WI38 (cell line): ENCODE results near the gene RASSF9.

Source experiments
- H3K4me3 ChIP-seq: 2 replicates; pipeline ENCODE4 v1.5.1; 2011; ENCODE audit warnings: low read depth, mild to moderate bottlenecking, control low read depth, low read length
- CTCF ChIP-seq: IDR thresholded peaks from 2 replicates; pipeline ENCODE4 v1.5.1; 2012; ENCODE audit warnings: low read depth, mild to moderate bottlenecking, control low read depth, low read length

RASSF9 gene

GRCh38 chr12:85865890-85866289 lies 29.7 kb upstream of the RASSF9 start:
- H3K4me3 ChIP-seq: no peak overlapping the region
- TF ChIP-seq CTCF: no peak

- H3K4me3 ChIP-seq: no peak overlapping the region
- no peak for TF ChIP-seq CTCF
Observed at GRCh38 chr12:85856966-85857365, 20.8 kb upstream of the RASSF9 start.

GRCh38 chr12:85855305-85855704 lies 19.1 kb upstream of the RASSF9 start:
- no peak for TF ChIP-seq CTCF

GRCh38 chr12:85849344-85849743 lies 13.1 kb upstream of the RASSF9 start:
- no peak overlapping the region for H3K4me3 ChIP-seq
- no peak for TF ChIP-seq CTCF

More at GRCh38 chr12:85855305-85855704, 19.1 kb upstream of the RASSF9 start:
- H3K4me3 ChIP-seq: no peak overlapping the region

- H3K4me3 ChIP-seq: no peak overlapping the region
- TF ChIP-seq CTCF: no peak
Observed at GRCh38 chr12:85843606-85844310, 7.5 kb upstream of the RASSF9 start.

GRCh38 chr12:85835426-85836196 lies 598 bp downstream of the RASSF9 start:
- TF ChIP-seq CTCF: no peak
- H3K4me3 ChIP-seq: no peak overlapping the region

GRCh38 chr12:85834378-85834777 lies 1.8 kb downstream of the RASSF9 start:
- TF ChIP-seq CTCF: no peak
- H3K4me3 ChIP-seq: no peak overlapping the region
